ENCODE results near the gene CCT5.
"Not testable (repeated sequence)": the region's sequence is repeated elsewhere in the genome, so short reads cannot be mapped to it uniquely, and the experiment has no call there.

Gene CCT5

GRCh38 chr5:10235350-10235749 lies 14.7 kb upstream of the CCT5 start:
- ATAC-seq (ENCODE audit: low read depth) = no peak
- no peak for DNase-seq (ENCODE audit: low spot score)
- no peak for TF ChIP-seq CTCF (IDR thresholded peaks at IDR 0.05; ENCODE audit: poor library complexity, severe bottlenecking)

GRCh38 chr5:10243660-10244240 lies 6.3 kb upstream of the CCT5 start:
- H3K9me3 ChIP-seq (ENCODE audit: severe bottlenecking) = no peaks in the 10 kb centered on the region
- no peaks in the 10 kb centered on the region; the same call in 1 of the 2 replicates for H3K36me3 ChIP-seq (ENCODE audit: low read depth)
- peaks cover 9% of the 10 kb centered on the region for H3K4me1 ChIP-seq (ENCODE audit: insufficient read depth, poor library complexity, severe bottlenecking)
- TF ChIP-seq CTCF (IDR thresholded peaks at IDR 0.05; ENCODE audit: poor library complexity, severe bottlenecking) = no peak
- no peaks in the 10 kb centered on the region for H3K27me3 ChIP-seq (ENCODE audit: insufficient read depth, poor library complexity, severe bottlenecking)
- H3K27ac ChIP-seq (ENCODE audit: poor library complexity, severe bottlenecking) = no peak overlapping the region
- ATAC-seq (ENCODE audit: low read depth) (peak; percentile 78), DNase-seq (ENCODE audit: low spot score) (no peak)
- no peak overlapping the region for H3K4me3 ChIP-seq (ENCODE audit: severe bottlenecking)

More at GRCh38 chr5:10235350-10235749, 14.7 kb upstream of the CCT5 start:
- Histone ChIP-seq H3K4me1 (ENCODE audit: insufficient read depth, poor library complexity, severe bottlenecking) (no peaks in the 10 kb centered on the region), H3K9me3 (ENCODE audit: severe bottlenecking) (no peaks in the 10 kb centered on the region), H3K27ac (ENCODE audit: poor library complexity, severe bottlenecking) (no peak overlapping the region), H3K36me3 (ENCODE audit: low read depth) (peaks cover 26% of the 10 kb centered on the region), H3K4me3 (ENCODE audit: severe bottlenecking) (no peak overlapping the region), H3K27me3 (ENCODE audit: insufficient read depth, poor library complexity, severe bottlenecking) (no peaks in the 10 kb centered on the region)

- H3K27ac ChIP-seq (ENCODE audit: poor library complexity, severe bottlenecking) = no peak overlapping the region
- no peaks in the 10 kb centered on the region; the same call in 1 of the 2 replicates for H3K36me3 ChIP-seq (ENCODE audit: low read depth)
- peaks cover 9% of the 10 kb centered on the region for H3K4me1 ChIP-seq (ENCODE audit: insufficient read depth, poor library complexity, severe bottlenecking)
- DNase-seq (ENCODE audit: low spot score) (no peak), ATAC-seq (ENCODE audit: low read depth) (no peak)
- no peak overlapping the region for H3K4me3 ChIP-seq (ENCODE audit: severe bottlenecking)
- no peaks in the 10 kb centered on the region for H3K27me3 ChIP-seq (ENCODE audit: insufficient read depth, poor library complexity, severe bottlenecking)
- H3K9me3 ChIP-seq (ENCODE audit: severe bottlenecking) = no peaks in the 10 kb centered on the region
- TF ChIP-seq CTCF (IDR thresholded peaks at IDR 0.05; ENCODE audit: poor library complexity, severe bottlenecking) = no peak
Measured at GRCh38 chr5:10244342-10244944, 5.6 kb upstream of the CCT5 start.

- Histone ChIP-seq H3K36me3 (ENCODE audit: low read depth) (peaks cover 7% of the 10 kb centered on the region), H3K27ac (ENCODE audit: poor library complexity, severe bottlenecking) (no peak overlapping the region), H3K4me1 (ENCODE audit: insufficient read depth, poor library complexity, severe bottlenecking) (peaks cover 11% of the 10 kb centered on the region), H3K4me3 (ENCODE audit: severe bottlenecking) (no peak overlapping the region), H3K27me3 (ENCODE audit: insufficient read depth, poor library complexity, severe bottlenecking) (no peaks in the 10 kb centered on the region), H3K9me3 (ENCODE audit: severe bottlenecking) (no peaks in the 10 kb centered on the region)
- no peak for TF ChIP-seq CTCF (IDR thresholded peaks at IDR 0.05; ENCODE audit: poor library complexity, severe bottlenecking)
- no peak for DNase-seq (ENCODE audit: low spot score)
- no peak for ATAC-seq (ENCODE audit: low read depth)
Measured at GRCh38 chr5:10246761-10247160, 3.3 kb upstream of the CCT5 start.

- not testable (repeated sequence) for DNase-seq (ENCODE audit: low spot score); H3K9me3 ChIP-seq (ENCODE audit: severe bottlenecking); H3K27ac ChIP-seq (ENCODE audit: poor library complexity, severe bottlenecking); ATAC-seq (ENCODE audit: low read depth); H3K27me3 ChIP-seq (ENCODE audit: insufficient read depth, poor library complexity, severe bottlenecking); H3K4me3 ChIP-seq (ENCODE audit: severe bottlenecking)
- Histone ChIP-seq H3K36me3 (ENCODE audit: low read depth) (peaks cover 12% of the 10 kb centered on the region), H3K4me1 (ENCODE audit: insufficient read depth, poor library complexity, severe bottlenecking) (peaks cover 16% of the 10 kb centered on the region)
Measured at GRCh38 chr5:10247217-10247616, 2.9 kb upstream of the CCT5 start.
